NCI-H2196 (cell line): ENCODE measurements around the gene SUGCT.
"Not testable (repeated sequence)": the region's sequence is repeated elsewhere in the genome, so short reads cannot be mapped to it uniquely, and the experiment has no call there.

Source experiments
- DNase-seq: peaks from one replicate; lab custom pipeline; 2025; ENCODE audit not compliant: unreplicated experiment; lab: John Stamatoyannopoulos, UW

Gene SUGCT

DNA sequence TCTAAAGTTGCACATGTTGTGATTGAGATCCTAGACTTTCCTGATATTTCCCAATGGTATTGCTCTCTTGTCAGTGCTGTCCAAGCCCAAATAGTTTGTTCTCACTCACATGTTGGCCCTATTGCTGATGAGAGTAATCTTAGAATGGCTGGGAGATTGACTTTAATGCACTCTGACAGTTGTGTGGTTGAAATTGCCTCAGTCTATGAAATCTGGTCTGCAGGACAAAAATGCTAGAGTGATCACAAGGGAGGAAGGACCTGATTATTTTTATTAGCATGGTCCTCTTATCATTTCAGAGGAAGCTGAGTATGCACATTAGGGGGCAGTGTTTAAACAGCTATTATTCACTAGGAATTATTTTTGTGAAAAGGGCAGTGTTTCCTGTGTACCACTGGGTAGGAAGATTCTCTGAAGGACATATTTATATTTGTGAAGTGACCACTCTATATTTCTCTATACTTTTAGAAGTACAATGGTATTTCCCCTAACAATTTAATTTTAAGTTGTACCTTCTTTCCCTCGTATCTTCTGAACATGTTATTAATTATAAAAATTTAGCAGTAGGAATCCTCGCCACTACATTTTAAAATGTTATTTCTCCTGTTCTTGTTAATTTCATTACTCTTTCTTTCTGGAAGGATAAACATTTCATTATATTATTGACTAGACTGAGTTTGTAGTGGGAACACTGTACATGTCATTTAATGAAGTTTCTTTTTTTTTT, 64.4 kb downstream of the SUGCT start:
- no peak for DNase-seq

DNA sequence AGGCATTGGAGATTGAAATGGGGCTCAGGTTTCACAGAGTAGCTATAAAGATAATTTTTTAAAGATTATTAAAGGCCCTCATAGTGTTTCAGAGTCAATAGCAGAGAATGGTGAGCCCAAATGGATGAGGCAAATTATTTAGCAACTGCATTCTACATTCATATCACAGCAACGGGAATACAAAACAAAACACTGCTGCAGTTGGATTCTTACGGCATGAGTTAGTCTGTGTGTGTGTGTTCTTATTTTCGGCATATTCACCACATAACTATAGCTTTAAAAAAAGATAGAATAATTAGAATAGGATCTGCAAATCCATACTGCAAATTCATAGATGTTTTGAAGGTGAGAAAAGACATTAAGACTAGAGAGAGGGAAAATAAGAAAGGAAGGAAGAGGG, 66.0 kb downstream of the SUGCT start:
- DNase-seq, result no peak

GRCh38 chr7:40202851-40203250, 68.0 kb downstream of the SUGCT start:
- no peak for DNase-seq

DNA sequence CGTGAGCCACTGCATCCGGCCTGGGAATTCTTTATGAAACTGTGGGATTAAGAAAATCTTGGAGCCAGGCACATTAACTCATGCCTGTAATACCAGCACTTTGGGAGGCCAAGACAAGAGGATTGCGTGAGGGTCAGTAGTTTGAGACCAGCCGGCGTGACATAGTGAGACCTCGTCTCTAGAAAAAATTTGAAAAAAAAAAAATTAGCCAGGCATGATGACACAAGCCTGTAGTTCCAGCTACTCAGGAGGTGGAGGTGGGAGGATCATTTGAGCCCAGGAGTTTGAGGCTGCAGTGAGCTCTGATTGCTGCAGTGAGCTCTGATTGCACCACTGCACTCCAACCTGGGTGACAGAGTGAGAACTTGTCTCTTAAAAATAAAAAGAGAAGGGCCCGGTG, 69.8 kb downstream of the SUGCT start:
- no peak for DNase-seq

GRCh38 chr7:40205992-40206391, 71.2 kb downstream of the SUGCT start:
- no peak for DNase-seq

DNA sequence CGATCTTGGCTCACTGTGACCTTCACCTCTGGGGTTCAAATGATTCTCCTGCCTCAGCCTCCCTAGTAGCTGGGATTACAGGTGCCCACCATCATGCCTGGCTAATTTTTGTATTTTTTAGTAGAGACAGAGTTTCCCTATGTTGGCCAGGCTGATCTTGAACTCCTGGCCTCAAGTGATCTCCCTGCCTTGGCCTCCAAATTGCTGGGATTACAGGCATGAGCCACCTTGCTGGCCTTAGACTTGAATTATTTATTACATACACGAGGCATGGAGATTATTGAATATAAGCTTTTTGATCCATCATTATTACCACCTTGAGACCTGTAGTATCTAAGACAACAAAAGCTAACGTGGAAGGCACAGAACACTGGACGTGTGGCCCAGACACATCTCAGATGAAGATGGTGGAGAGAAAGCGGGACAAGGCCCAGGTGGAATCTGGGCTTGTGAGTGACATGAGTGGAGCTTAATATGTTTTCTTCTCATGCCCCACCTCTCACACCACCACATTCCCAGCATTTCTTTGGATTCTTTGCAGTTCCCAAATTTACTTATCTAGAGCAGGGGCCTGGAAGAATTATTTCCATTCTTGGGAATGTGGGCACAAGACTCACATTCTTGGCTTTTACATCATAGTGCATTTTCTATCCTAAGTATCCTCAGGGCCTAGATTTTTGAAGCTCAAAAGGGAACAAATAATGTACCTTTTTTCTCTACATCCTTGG, 76.6 kb downstream of the SUGCT start:
- DNase-seq, result no peak

DNA sequence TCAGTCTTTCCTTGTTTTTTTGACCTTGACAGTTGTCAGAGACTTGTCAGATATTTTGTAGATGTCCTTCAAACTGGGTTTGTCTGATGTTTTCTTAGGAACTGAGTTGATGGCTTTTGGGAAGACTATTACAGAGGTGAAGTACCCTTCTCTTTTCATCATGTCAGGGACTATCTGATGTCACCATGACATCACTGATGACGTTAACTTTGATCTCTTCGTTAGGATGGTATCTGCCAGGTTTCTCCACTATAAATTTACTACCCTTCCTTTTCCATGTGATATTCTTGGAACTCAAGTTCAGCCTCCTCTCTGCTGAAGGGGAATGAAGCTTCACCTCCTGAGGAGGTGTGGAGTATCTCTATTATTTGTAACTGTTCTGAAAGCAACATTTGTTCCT, 78.5 kb downstream of the SUGCT start:
- no peak for DNase-seq

DNA sequence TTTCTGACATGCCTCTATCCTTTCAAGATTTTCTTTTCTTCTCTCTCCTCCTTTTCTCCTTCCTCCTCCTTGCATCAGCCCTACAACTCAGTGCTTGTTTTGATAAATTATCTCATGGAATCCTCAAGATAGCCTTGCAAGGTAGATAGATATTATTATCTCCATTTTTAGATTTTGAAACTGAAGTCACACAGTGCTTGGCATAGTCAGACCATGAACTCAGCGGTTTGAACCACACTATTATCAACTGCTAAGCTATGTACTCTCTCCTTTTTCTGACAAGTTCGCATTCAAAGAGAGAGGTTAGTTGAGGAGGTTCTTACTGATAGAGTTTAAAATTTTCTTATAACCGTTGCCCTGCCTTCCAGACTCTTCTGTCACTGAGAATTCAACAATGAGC, 79.1 kb downstream of the SUGCT start:
- DNase-seq, result no peak

DNA sequence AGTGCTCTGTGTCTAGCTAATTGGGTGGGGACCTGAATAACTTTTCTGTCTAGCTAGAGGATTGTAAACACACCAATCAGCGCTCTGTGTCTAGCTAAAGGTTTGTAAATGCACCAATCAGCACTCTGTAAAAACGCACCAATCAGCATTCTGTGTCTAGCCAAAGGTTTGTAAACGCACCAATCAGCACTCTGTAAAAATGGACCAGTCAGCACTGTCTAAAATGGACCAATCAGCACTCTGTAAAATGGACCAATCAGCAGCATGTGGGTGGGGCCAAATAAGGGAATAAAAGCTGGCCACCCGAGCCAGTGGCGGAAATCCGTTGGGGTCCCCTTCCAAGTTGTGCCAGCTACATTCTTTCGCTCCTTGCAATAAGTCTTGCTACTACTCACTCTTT, 83.8 kb downstream of the SUGCT start:
- DNase-seq, result not testable (repeated sequence)

DNA sequence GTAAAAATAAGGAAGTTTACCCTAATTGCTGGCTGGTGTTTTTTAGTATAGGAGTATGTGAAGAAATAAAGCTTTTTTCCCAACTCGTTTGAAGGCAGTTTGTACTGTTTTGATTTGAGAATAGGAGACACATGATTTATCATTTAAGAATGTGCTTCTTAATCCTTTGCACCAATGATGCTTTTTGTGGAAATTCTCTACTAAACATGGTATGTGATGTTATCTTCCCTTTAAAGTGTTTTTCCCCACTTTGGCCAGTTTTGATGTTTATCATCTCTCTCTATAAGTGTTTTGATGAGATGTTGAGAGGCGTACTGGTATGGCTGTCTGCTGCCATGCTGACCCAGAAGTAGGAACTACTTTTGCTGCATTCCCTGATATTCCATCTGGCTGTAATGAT, 85.1 kb downstream of the SUGCT start:
- no peak for DNase-seq

DNA sequence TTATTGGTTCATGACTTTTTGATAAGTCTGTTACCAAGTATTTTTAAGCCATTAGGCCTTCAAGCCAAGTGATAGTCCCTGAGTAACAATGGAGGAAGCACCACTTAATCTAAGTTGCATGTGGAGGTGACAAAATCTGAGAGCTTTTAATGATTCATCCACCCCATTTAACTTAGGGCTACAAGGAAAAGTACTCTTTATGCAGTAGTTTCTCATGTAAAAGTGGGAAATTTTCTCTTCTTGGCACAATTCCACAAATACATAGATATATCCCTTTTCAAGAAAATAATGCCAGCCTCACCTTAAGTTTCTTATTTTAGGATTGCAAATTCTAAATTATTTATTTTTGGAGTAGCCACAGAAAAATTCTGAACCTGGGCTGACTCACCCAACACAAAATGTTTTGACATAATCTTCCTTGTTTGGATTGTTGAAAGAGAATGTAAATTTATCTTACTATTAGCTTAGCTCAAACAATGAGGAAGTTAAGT, 85.7 kb downstream of the SUGCT start:
- no peak for DNase-seq

DNA sequence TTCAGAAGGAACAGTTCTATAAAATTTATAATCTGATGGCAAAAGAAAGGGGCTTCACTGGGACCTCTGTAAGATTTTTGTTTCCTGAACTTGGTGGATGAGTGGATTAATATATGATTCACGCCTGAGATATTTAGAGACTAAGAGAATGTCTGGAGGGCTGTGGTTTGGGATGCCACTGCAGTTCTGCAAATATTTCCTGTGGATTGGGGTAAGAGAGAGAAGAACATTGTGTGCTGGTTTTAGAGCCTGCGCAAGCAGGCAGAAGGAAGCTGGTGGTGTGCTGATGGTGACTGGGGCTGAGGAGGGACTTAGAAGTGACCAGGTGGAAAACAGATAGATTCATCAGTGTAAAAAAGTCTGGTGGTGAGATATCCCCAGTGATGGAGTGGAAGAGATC, 87.0 kb downstream of the SUGCT start:
- no peak for DNase-seq

DNA sequence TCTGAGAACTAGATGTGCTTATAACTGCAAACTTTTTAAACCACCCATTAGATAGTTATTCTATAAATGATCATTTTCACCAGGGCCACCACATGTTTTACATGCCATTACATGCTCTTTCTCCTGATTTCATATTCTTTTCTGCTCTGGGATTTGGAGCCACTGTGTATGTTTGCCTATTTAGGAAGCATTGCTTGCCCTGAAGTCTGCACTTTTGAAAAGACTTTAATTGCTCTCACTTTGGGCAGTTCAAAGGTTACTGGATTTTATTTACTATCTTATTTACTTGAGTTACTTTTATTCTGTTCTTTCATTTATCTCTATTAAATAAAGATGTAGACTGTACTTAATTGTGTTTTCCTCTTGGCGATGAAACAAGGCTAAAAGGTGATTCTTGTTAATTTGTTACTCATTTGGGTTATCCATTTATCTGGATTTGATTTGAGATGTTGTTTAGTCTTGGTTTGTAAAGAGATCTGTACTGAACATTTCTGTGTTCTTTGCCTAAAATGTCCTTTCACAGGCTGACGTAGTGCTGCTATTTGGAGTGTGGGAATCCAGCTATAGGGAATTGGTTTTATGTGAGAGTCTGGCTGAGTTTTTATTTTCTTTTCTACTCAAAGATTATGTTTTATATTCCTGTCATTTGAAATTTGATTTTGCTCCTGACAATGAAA, 88.8 kb downstream of the SUGCT start:
- no peak for DNase-seq

GRCh38 chr7:40230101-40230500, 95.3 kb downstream of the SUGCT start:
- no peak for DNase-seq

DNA sequence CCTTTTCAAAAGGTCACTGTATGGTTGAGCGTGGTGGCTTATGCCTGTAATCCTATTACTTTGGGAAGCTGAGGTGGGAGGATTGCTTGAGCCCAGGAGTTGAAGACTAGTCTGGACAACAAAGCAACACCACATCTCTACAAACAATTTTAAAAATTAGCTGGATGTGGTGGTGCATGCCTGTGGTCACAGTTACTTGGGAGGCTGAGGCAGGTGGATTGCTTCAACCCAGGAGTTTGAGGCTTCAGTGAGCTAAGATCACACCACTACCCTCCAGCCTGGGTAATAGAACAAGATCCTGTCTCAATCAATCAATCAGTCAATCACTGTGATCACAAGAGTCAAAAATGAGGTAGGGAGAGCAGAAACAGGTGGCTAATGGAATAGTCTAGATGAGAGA, 97.0 kb downstream of the SUGCT start:
- no peak for DNase-seq

GRCh38 chr7:40232242-40232893, 97.6 kb downstream of the SUGCT start:
- DNase-seq, result peak; percentile 41

DNA sequence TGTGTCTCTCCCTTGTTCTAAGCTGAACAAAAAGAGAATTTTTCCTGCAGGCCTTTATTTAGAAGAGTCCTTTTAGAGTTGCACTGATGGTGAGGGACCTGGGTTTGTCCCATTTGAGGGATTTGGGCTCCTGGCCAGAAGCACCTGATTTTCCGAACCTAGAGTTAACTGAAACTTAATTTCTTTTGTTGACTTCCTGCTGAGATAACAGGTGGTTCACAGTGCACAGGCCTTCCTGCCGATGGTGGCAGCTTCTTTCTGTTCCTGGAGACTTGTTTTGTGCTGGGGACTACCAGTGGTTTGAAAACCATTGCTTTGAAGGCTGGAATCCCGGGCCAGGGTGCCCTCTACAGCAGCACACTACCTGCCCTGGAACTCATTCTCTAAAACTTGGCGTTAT, 99.2 kb downstream of the SUGCT start:
- DNase-seq, result no peak

DNA sequence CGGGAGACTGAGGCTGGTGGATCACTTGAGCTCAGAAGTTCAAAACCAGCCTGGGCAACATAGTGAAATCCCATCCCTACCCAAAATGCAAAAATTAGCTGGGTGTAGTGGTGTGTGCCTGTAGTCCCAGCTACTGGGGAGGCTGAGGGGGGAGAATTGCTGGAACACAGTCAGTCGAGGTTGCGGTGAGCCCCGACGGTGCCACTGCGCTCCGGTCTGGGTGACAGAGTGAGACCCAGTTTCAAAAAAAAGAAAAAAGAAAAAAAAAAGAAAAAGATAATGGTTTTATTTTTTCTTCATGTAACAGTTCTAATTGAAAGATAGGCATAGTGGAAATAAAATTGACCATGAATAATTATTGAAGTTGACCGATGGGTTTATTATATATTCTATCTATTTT, 99.9 kb downstream of the SUGCT start:
- no peak for DNase-seq

GRCh38 chr7:40237731-40238130, 102.9 kb downstream of the SUGCT start:
- no peak for DNase-seq

- DNase-seq, result no peak
These were observed 105.0 kb downstream of the SUGCT start for GRCh38 chr7:40239755-40240303.

- DNase-seq, result no peak
These were observed 108.3 kb downstream of the SUGCT start for GRCh38 chr7:40243076-40243475.
